K562 (cell line): ENCODE results near the gene MOXD1. TPM values are rescaled to one million over a fixed set of nuclear protein-coding genes. Genes with fewer than 3 reads are reported as not detected.
A peak's percentile ranks its signal among the peaks of the same experiment; 100 is the strongest.

Source experiments
- ATAC-seq: fragments of 200-7000 bp; cut with Tn5 transposase; 3 replicates; pipeline ENCODE4 v1.9.1; 2020; ENCODE audit warnings: moderate library complexity
- BruUV-seq: library from RNA; stranded (reverse); fragments of 400-500 nt; replicated peaks from 2 replicates; lab custom pipeline; 2021; lab: Mats Ljungman, UMichigan
- CTCF ChIA-PET: fragments of 300-600 bp; formaldehyde crosslinking; extraction: SDS; loops from one replicate; lab custom pipeline; 2021; ENCODE audit warnings: low intra/inter-chr PET ratio; lab: Yijun Ruan, JAX
- POLR2A ChIA-PET: fragments of 300-600, 350-650 bp; sonication (Branson Sonifier 250); formaldehyde crosslinking; extraction: SDS; loops from one replicate; lab custom pipeline; 2021; ENCODE audit warnings: antibody characterized with exemption, inconsistent platforms; lab: Yijun Ruan, JAX
- DNase-seq, 4 experiments: peaks; one replicate each; pipeline versions ENCODE4 v3.0.0 to v3.0.0-alpha.2; 2011 to 2018; ENCODE audit warnings: low spot score in 3 of 4, mixed read lengths in 3 of 4; ENCODE audit errors: extremely low read depth in 1 of 4
- FAIRE-seq: peaks from 2 replicates; lab custom pipeline; 2011; peaks lifted over from hg19 to GRCh38; lab: Jason Lieb, UNC
- H2AFZ ChIP-seq: 2 replicates; pipeline ENCODE4 v1.6.0; 2011; ENCODE audit warnings: low read depth, low read length, control low read depth, inconsistent platforms
- H3K27ac ChIP-seq: fragments of 200-600 bp; 3 replicates; pipeline ENCODE4 v1.8.0; 2011; ENCODE audit warnings: low read depth, mild to moderate bottlenecking, control low read depth, inconsistent platforms, low read length, moderate library complexity, mixed read lengths; ENCODE audit errors: extremely low read depth
- H3K27me3 ChIP-seq, 2 experiments: fragments of 300-600 bp in 1 of 2; 2 replicates in 1 of 2; 3 replicates in 1 of 2; pipeline versions ENCODE4 v1.6.0 to v1.8.0; 2011; ENCODE audit warnings: inconsistent platforms in 2 of 2, low read length in 2 of 2, mild to moderate bottlenecking in 1 of 2, mixed read lengths in 1 of 2, moderate library complexity in 1 of 2; ENCODE audit not compliant: control insufficient read depth in 2 of 2, insufficient read depth in 2 of 2
- H3K36me3 ChIP-seq: fragments of 300-600 bp; 3 replicates; pipeline ENCODE4 v1.8.0; 2011; ENCODE audit warnings: mild to moderate bottlenecking, low read length, inconsistent platforms; ENCODE audit not compliant: control insufficient read depth, insufficient read depth
- H3K4me1 ChIP-seq, 2 experiments: fragments of 200-600 bp in 1 of 2; replicated peaks in 1 of 2; 2 replicates in 1 of 2; 3 replicates in 1 of 2; pipeline versions ENCODE4 v1.5.1 to v1.8.0; 2011; ENCODE audit warnings: inconsistent platforms in 2 of 2, low read length in 2 of 2, mild to moderate bottlenecking in 1 of 2, mixed read lengths in 1 of 2, moderate library complexity in 1 of 2; ENCODE audit not compliant: control insufficient read depth in 2 of 2, insufficient read depth in 2 of 2
- H3K4me2 ChIP-seq: 2 replicates; pipeline ENCODE4 v1.6.1; 2011; ENCODE audit warnings: low read length, control low read depth, inconsistent platforms, mixed read lengths; ENCODE audit not compliant: insufficient read depth
- H3K4me3 ChIP-seq: fragments of 200-600 bp; sonication (generic), shearing (Covaris generic); 2 replicates; pipeline ENCODE4 v1.5.1; 2016; ENCODE audit warnings: control low read depth, inconsistent platforms
- H3K79me2 ChIP-seq: fragments of 200-600 bp; 3 replicates; pipeline ENCODE4 v1.8.0; 2011; ENCODE audit warnings: low read length, inconsistent platforms; ENCODE audit not compliant: control insufficient read depth, insufficient read depth
- H3K9ac ChIP-seq, 2 experiments: 2 replicates each; pipeline versions ENCODE4 v1.6.0 to v1.6.1; 2011; ENCODE audit warnings: low read depth in 2 of 2, low read length in 2 of 2, control low read depth in 1 of 2, inconsistent platforms in 1 of 2, mild to moderate bottlenecking in 1 of 2, mixed read lengths in 1 of 2; ENCODE audit not compliant: insufficient read depth in 1 of 2
- H3K9me1 ChIP-seq: one replicate; pipeline ENCODE4 v1.6.0; 2011; ENCODE audit warnings: inconsistent platforms, mild to moderate bottlenecking, low read length, moderate library complexity; ENCODE audit not compliant: control insufficient read depth, insufficient read depth
- H3K9me3 ChIP-seq: replicated peaks from 2 replicates; pipeline ENCODE4 v1.5.1; 2011; ENCODE audit warnings: low read depth, low read length, inconsistent platforms; ENCODE audit not compliant: control insufficient read depth, insufficient read depth
- H4K20me1 ChIP-seq: replicated peaks from 2 replicates; pipeline ENCODE4 v1.6.1; 2011; ENCODE audit warnings: low read length, inconsistent platforms, mixed read lengths; ENCODE audit not compliant: control insufficient read depth, insufficient read depth
- C11orf30 ChIP-seq: fragments of 450-650 bp; IDR thresholded peaks from 2 replicates; pipeline ENCODE4 v1.6.1; 2016; ENCODE audit warnings: low read depth, mild to moderate bottlenecking
- ELF2 ChIP-seq: fragments of 250-450 bp; sonication (Bioruptor Pico); IDR thresholded peaks from 2 replicates; pipeline ENCODE4 v1.5.0; 2021; ENCODE audit warnings: mild to moderate bottlenecking
- HMBOX1 ChIP-seq: sonication (generic); IDR thresholded peaks from 2 replicates; pipeline ENCODE4 v1.6.1; 2016
- IFI16 ChIP-seq: fragments of 250-450 bp; sonication (Bioruptor Pico); IDR thresholded peaks from 2 replicates; pipeline ENCODE4 v2.1.2; 2022; ENCODE audit warnings: mild to moderate bottlenecking, inconsistent platforms
- KDM2B ChIP-seq: fragments of 250-450 bp; sonication (Bioruptor Pico); IDR thresholded peaks from 2 replicates; pipeline ENCODE4 v1.8.0; 2021; ENCODE audit warnings: mild to moderate bottlenecking, moderate library complexity
- TAF7 ChIP-seq: fragments of 450-650 bp; IDR thresholded peaks from 2 replicates; pipeline ENCODE4 v1.6.1; 2016; ENCODE audit warnings: missing genetic modification characterization, missing compliant biosample characterization
- TFE3 ChIP-seq: fragments of 450-650 bp; formaldehyde crosslinking; IDR thresholded peaks from 2 replicates; pipeline ENCODE4 v1.4.0; 2020; ENCODE audit warnings: mild to moderate bottlenecking, mixed read lengths
- ZHX1 ChIP-seq: fragments of 150-350 bp; conservative IDR thresholded peaks from 2 replicates; pipeline ENCODE4 v1.6.1; 2014; ENCODE audit warnings: low read length
- ZNF316 ChIP-seq: fragments of 450-650 bp; IDR thresholded peaks from 2 replicates; pipeline ENCODE4 v1.6.1; 2016
- ZNF561 ChIP-seq: fragments of 450-650 bp; formaldehyde crosslinking; conservative IDR thresholded peaks from 2 replicates; pipeline ENCODE4 v1.4.0; 2020; ENCODE audit warnings: mild to moderate bottlenecking, moderate library complexity
- ZNF717 ChIP-seq: fragments of 250-450 bp; sonication (Bioruptor Pico); IDR thresholded peaks from 2 replicates; pipeline ENCODE4 v1.5.0; 2021
- WGBS: fragments of 100-300 bp; shearing (Covaris generic); methylation state at CpG from one replicate; pipeline ENCODE4 v1.1.6; 2016; ENCODE audit warnings: low coverage, mixed read lengths; ENCODE audit not compliant: insufficient coverage; ENCODE audit errors: missing lambda C conversion rate; 5-methylcytosine and 5-hydroxymethylcytosine counted together
- in situ Hi-C: fragments of 300-500 bp; cut with MboI; formaldehyde crosslinking; loops from 4 replicates; pipeline ENCODE4 v1.15.0; 2018; ENCODE audit warnings: inconsistent platforms, mixed read lengths
- intact Hi-C: fragments of 100-400 bp; cut with micrococcal nuclease; formaldehyde crosslinking; loops from 2 replicates; pipeline ENCODE4 v1.14.2; 2022
- polyA plus RNA-seq, 8 experiments: library from polyadenylated mRNA; depleted of rRNA in 4 of 8; stranded (reverse) in 5 of 8; unstranded in 3 of 8; fragments of >200 nt; fragmentation: Nextera tagmentation in 2 of 8; fragmentation: Illumina TruSeq in 1 of 8; extraction: Ambion mirVana in 2 of 8; extraction: Trizol in 1 of 8; gene quantifications; 2 replicates each; pipeline versions ENCODE4 v1.2.1 to v1.2.3, GENCODE V29; 2011 to 2014; ENCODE audit warnings: inconsistent platforms in 1 of 8, missing spikeins in 1 of 8
- total RNA-seq, 7 experiments: library from RNA; depleted of rRNA in 6 of 7; stranded (reverse); fragments of >200 nt in 6 of 7; fragmentation: Illumina TruSeq in 2 of 7; extraction: Trizol in 2 of 7; gene quantifications; 2 replicates each; pipeline versions ENCODE4 v1.2.1 to v1.2.3, GENCODE V29; 2011 to 2021; ENCODE audit warnings: low replicate concordance in 1 of 7
- TF ChIP-seq, protein P1 (sequence below), 2 experiments: fragments of 450-650 bp in 1 of 2; sonication (generic) in 1 of 2; formaldehyde crosslinking in 1 of 2; IDR thresholded peaks in 1 of 2; conservative IDR thresholded peaks in 1 of 2; 2 replicates each; pipeline versions ENCODE4 v1.6.1 to v1.8.1; 2016 to 2023; ENCODE audit warnings: mild to moderate bottlenecking in 2 of 2, moderate library complexity in 2 of 2, inconsistent platforms in 1 of 2, missing genetic modification reagents in 1 of 2

Gene MOXD1
- total and polyA plus RNA-seq, 9 of the 15 experiments (the other 6 are each of a cell fraction or from before 2014, with no cell fraction given): not detected

DNA sequence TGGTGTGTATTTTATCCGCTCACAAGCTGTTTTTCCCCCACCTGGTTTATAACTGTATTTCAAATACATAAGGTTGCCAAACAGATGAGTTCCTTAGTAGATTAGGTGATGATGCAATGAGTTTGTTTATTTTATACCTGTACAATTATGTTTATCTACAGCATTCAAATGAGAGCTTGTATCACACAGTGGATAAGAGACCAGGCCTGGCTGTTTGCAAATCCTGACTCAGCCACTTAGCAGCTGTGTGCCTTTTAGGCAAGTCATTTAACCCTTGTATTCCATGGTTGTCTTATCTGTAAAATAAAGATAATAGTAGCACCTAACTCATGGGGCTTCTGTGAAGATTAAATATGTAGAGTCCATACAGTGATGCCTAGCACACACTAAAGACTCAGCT, 143.7 kb downstream of the MOXD1 start:
- POLR2A ChIA-PET: interaction anchor here (0.5 kb wide), 1 partner anchor 20 kb away, joined by 3 read pairs; no protein-coding TSS in a partner anchor
- BruUV-seq: no TSS peak

GRCh38 chr6:132256457-132256856, 144.8 kb downstream of the MOXD1 start:
- Histone ChIP-seq H3K4me3 (no peak overlapping the region), H4K20me1 (no peaks in the 10 kb centered on the region), H3K79me2 (no peaks in the 10 kb centered on the region), H3K36me3 (no peaks in the 10 kb centered on the region), H3K4me1 (no peaks in the 10 kb centered on the region), H3K27me3 (no peaks in the 10 kb centered on the region), H3K9me1 (no peaks in the 10 kb centered on the region), H3K9ac (no peak overlapping the region), H3K4me2 (no peak overlapping the region), H2AFZ (no peak overlapping the region), H3K27ac (no peak overlapping the region), H3K9me3 (no peaks in the 10 kb centered on the region)
- FAIRE-seq (no peak), ATAC-seq (no peak), DNase-seq (no peak)
- intact Hi-C loops: no loop called here
- ChIA-PET CTCF (no interaction called here), POLR2A (no interaction called here)
- 0% methylated on average over 1 of the region's 1 CpG for WGBS
- in situ Hi-C loops: no loop called here
- BruUV-seq: no TSS peak
- TF ChIP-seq TFE3 (CRISPR knock-in tag) (no peak), C11orf30 (0 out of 2 replicates have a peak, but pooled peaks have one; percentile 11), IFI16 (no peak), KDM2B (no peak), HMBOX1 (no peak), ELF2 (no peak), ZNF316 (peak; percentile 39), ZHX1 (no peak)

More for the DNA sequence above, 143.7 kb downstream of the MOXD1 start:
- no peak overlapping the region for H3K4me3 ChIP-seq
- FAIRE-seq (no peak), ATAC-seq (no peak), DNase-seq (no peak)
- H3K9me1 ChIP-seq: no peaks in the 10 kb centered on the region
- CTCF ChIA-PET: interaction anchor here (0.7 kb wide), 1 partner anchor 191 kb away, joined by 3 read pairs; no protein-coding TSS in a partner anchor
- 11% methylated on average over 1 of the region's 1 CpG for WGBS
- no peak for TF ChIP-seq ZNF561 (CRISPR knock-in tag)
- no peak for TF ChIP-seq ZNF717 (CRISPR knock-in tag)
- TF ChIP-seq, protein P1, sequence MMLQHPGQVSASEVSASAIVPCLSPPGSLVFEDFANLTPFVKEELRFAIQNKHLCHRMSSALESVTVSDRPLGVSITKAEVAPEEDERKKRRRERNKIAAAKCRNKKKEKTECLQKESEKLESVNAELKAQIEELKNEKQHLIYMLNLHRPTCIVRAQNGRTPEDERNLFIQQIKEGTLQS (IDR thresholded peaks at IDR 0.05): peak; percentile 25; the same call in 1 of the 2 replicates
- TF ChIP-seq, protein P1 (CRISPR knock-in tag; conservative IDR thresholded peaks at IDR 0.05): no peak
- no peak for TF ChIP-seq TAF7 (tag)
- H3K9ac ChIP-seq: no peak overlapping the region
- no peaks in the 10 kb centered on the region for H3K79me2 ChIP-seq
- H3K36me3 ChIP-seq: no peaks in the 10 kb centered on the region
- no peaks in the 10 kb centered on the region for H3K9me3 ChIP-seq
- in situ Hi-C loops: no loop called here
- intact Hi-C loops: no loop called here
- no peaks in the 10 kb centered on the region for H3K27me3 ChIP-seq
- no peak overlapping the region for H3K27ac ChIP-seq
- no peak overlapping the region for H3K4me2 ChIP-seq
- no peaks in the 10 kb centered on the region for H4K20me1 ChIP-seq
- no peaks in the 10 kb centered on the region for H3K4me1 ChIP-seq
- H2AFZ ChIP-seq: no peak overlapping the region
